NCI-H345 (cell line): ENCODE data around the gene BIRC3.

Source experiments
- DNase-seq: peaks from one replicate; lab custom pipeline; 2025; lab: John Stamatoyannopoulos, UW

BIRC3 gene

DNA sequence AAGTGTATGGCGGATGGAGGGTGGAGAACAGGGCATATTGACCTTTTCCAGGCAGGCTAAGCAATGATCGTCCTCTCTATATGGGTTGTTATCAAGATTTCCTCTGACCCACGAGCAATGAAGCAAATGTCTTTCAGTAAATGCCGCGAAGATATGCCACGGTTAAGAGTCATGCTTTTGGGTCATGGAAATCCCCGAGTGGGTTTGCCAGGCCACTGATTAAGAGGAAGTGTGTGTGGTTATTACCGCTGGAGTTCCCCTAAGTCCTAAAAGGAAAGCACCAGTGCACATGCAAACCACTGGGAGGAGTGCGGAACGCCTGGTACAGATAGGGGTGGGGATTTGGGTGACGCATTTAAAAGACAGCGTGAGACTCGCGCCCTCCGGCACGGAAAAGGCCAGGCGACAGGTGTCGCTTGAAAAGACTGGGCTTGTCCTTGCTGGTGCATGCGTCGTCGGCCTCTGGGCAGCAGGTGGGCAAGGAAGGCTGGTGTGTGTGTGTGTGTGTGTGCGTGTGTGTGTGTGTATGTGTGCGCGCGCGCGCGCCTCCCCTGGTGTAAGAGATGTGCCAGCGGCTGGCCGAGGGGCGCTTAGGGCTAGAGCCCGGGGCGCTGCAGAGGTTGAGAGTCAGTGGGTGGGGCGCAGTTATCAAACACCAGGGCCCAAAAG lies at the start of gene BIRC3:
Gene BIRC3, plus strand, starts transcription at position 386 of the 669 bp plus-strand sequence. CDS start 7,026 bp downstream, outside the sequence.
- peak; percentile 92 for DNase-seq

DNA sequence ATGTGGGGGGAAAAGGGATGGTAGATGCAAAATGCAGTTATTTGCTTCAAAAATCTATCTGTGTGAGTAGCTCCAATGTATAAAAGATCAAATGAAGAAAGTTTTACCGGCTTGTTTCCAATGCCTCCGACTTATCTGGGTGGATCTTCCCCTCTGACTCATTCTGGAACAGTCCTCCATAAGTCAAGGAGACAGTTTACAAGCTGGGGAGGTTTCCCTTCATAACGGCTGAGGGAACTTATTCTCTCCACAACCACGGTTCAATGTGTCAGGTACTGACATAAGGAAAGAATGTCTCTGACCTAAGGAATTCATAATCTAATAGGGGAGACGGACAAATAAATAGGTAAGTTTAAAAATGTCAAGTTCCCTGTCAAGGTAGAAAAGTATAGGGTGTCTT lies 49.7 kb upstream of the BIRC3 start:
- DNase-seq, result no peak

DNA sequence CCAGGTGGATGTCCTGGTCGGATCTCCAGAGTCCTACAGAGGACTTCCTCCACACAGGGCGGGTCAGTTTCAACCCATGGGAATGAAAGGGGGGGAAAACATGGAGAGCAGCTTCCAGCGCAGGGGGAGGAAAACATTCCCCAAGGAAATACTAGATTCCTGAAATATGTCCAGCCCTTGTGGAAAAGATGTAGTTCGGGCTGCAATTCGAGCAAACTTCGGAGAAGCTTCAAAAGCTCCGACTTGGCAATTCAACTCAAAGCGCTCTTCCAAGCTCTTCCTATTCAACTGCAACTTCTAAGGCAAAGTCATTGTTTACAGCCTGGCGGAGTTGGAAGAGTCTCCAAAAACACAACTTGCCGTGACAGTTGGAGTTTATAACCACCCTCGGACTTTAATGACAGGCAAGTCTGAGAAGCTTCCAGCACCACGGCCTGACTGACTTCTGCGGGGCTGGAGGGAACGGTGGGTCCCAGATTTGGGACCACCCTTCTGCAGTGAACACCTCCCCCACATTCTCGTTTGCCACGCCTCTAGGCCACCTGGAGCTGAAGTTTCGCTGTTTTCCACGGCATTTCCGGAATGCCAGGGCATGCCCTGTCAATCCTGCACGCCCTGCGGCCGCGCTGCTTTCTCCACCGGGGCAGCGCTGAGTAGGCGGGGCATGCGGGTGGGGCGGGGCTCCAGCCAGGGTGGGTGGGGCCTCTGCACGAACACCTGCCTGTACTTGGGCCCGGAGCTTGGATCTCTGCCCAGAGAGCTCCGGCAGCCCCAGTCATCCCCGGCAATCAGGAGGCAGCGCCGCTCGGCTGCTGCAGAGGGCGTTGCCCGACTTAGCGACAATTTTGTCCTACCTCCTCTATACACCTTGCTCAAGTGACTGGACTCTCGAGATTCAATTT lies 49.0 kb upstream of the BIRC3 start:
- DNase-seq, result peak; percentile 92

DNA sequence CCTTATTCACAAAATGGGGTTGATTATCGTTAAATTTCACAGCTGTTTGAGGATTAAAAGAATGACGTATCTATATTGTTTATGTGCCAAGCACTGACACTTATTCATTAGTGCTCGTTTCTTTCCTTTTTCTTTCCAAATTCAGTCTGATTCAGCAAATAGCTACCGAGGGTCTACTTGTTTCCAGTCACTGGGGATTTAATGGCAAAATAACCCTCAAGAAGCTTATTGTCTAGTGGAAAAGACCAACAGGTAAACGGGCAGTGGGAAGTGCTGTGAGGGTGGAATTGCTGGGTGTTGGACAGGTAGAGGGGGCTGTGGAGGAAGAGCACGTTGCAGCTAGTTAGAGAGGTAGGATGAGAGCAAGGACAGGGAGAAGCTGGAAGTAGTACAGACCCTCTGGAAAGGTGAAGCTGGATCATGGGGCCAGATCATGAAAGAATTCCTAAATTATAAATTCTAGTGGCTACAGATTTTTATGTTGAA lies 48.3 kb upstream of the BIRC3 start:
- DNase-seq, result peak; percentile 29

DNA sequence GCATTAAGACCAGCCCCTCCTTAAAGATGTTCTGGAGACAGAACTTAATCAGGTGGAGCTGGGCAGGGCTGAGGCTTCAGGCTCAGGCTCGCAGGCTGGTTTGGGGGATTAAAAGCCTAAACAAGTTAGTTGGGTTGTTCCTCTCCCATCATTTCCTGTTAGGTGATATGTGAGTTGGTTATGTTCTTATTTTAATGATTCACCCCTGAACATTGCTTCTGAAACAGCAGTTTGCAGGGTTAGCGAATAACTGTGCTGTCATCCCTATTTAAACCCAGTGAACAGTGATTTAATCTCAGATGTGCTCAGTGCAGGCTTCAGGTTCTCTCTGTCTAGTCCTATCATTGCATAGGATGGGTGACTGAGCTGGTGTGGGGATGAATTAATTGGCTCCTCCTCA lies 47.4 kb upstream of the BIRC3 start:
- no peak for DNase-seq

DNA sequence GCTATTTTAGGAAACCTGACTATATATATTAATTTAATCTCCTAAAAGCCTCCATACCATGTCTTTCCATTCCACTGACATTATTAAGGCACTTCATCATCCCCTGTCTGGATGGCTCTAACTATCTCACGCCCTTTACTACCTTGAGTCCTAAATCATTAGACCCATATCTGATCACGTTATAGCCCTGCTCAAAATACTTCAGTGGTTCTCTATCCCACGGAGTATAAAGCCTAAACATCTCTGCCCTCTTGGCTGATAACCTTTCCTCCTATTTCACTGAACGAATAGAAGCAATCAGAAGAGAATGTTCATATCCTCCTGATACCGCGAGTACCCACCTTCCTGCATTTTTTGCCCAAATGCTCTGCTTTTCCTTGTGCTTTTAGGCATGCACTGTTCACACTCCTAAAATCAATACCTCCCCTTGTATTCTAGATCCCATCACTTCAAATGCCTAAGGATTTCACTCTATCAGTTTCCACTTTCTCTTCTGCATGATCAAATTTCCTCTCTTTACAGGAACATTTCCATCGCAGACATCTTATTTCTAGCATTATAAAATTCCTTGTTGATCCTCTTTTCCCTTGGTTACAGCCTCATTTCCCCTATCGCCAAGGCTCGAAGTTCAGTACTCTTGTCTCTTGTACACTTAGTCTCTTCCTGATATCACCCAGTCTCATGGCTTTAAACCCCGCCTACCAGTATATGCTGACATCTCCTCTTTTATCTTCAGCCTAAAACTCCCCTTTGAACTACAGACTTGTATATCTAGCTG lies 45.0 kb upstream of the BIRC3 start:
- no peak for DNase-seq

DNA sequence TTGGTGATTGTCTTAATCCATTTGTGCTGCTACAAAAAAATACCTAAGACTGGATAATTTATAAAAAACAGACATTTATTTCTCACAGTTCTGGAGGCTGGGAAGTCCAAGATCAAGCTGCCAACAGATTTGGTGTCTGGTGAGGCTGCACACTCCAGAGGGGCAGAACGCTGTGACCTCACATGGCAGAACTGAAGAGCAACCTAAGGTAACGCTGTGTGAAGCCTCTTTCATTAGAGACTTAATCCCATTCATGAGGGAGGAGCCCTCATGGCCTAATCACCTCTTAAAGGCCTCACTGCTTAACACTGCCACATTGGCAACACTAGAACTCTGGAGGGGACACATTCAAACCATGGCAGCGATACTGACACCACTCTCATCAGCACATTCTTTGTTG lies 42.7 kb upstream of the BIRC3 start:
- no peak for DNase-seq

DNA sequence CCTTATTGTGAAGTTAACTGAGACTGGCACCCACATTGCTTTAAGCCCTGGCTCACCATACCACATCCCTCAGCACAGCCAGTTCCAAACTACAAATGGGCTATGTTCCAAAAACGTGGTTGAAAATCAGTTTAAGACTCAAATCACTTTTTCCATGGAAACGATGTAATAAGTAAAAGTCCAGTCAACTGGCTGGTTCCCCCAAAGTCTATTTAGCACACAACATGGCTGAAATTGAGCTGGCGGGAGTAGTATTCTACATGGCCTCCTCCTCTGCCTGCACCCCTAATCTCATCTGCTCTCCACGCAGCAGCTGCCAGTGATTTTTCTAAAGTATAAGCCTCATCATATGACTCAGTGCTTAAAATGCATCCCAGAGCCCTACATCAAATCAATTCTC lies 40.9 kb upstream of the BIRC3 start:
- no peak for DNase-seq

DNA sequence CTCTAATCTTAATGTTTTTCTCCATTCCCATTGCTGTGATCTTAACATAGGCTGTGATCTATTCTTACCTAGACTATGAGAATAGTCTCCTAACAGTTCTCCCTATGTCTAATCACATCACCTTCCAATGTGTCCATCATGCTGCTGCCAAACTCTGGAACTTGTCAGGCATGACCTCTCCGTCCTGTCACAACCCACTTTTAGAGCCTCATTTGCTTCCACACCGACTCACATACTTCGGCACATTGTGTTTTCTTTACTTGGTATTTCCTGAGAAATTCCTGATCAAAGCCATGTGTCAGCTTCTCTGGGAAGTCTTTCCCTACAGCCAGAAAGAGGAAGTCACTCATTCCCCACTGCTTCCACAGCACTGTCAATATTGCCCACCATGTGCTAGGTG lies 40.5 kb upstream of the BIRC3 start:
- no peak for DNase-seq

DNA sequence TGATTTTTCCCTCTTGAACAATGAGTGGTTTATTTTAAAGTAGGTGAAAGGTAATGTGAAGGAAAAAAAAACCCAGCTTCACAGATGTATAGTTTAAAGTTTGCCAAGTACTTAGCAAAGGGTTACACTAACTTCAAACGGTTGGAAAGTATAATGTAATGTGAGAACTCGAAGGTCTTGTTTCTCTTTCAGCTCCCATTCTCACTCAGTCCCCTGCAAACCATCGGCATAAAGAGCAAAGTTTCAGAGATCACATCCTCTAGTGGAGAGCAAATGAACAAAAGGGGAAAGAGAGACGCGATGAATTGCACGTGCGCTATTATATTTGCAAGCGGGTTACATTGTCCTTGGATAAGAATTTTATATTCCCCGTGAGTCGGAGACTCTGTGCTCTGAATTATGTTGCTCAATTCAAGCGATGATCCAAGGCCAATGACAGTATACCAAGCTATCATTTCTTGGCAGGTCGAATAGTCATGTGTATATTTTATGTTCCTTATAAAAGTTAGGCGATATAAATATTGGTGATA lies 37.6 kb upstream of the BIRC3 start:
- DNase-seq, result no peak

DNA sequence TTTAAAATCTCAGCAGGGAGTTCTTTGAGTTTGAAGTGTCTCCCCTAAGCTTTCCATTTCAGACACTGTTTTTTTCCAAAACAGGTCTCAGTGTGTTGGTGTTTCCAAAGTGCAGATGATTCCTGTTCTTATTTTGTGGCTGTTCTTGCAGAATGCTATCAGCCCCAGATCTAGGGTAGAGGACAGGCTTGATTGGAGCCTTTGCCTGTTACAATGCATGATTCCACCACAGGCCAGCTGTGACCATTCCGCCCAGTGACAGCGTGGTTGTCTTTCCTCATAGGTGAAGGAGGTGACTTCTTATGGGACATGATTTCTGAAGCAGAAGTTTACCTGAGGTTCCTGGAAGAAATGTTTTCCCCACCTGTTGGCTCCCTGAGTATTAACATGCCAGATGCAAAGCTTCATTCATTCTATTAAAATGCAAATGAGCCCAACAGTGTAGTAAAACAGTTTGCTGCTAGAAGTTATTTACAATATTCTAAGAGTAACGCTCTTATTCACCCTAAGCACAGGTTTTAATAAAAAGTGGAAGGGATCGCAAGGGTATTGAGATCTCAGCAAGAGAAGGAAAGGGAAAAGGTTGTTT lies 36.9 kb upstream of the BIRC3 start:
- no peak for DNase-seq

DNA sequence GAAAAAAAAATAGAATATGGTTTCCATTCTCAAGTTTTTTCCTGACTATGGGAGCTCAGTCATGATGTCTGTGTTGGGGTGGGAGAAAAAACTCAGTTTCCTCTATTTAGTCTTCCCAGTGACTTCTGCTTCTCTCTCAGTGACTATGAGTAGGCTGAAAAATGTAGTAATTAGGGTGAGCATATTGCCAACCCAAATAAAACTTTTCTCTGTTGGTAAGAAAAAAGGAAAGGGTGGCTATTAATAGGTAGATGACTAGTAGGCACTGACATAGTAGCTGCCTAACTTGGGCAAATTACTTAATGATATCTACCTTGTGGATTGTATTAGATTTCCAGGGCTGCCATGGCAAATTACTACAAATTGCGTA lies 34.2 kb upstream of the BIRC3 start:
- DNase-seq, result no peak

DNA sequence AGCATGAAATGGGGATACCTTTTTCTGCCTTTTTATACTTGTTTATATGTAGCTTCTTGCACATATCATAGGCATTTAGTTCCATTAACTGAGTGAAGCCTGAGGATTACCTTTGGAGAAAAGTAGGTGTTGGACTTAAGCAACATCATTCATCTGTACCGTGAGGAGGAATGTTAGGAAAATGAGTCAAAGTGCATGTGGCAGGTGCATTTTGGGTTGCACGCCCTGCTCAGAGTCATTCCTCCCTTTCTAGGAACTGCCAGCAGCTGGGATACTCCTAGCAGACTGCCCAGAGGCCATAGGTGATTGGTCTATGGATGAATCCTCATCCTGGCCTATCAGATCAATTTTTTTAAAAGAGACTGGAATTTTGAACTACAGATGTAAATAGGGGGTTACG lies 33.3 kb upstream of the BIRC3 start:
- no peak for DNase-seq

DNA sequence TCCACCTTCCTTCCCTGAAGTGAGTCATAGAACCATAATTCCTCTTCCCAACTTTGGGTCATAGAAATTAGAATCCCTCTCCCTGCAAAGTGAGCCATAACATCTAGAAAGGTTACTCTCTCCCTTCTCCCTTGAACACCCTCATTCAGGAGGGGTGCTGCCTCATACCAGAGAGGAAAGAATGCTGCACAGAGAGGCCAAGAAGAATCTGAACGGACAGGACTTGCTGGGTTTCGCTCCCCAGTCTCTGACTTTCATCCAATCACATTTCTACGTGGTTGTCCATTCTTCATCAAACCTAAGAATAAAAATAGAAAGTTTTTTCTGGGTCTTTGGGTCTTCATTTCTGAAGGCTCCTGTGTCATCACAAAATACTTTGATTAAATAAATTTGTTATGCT lies 31.0 kb upstream of the BIRC3 start:
- no peak for DNase-seq

DNA sequence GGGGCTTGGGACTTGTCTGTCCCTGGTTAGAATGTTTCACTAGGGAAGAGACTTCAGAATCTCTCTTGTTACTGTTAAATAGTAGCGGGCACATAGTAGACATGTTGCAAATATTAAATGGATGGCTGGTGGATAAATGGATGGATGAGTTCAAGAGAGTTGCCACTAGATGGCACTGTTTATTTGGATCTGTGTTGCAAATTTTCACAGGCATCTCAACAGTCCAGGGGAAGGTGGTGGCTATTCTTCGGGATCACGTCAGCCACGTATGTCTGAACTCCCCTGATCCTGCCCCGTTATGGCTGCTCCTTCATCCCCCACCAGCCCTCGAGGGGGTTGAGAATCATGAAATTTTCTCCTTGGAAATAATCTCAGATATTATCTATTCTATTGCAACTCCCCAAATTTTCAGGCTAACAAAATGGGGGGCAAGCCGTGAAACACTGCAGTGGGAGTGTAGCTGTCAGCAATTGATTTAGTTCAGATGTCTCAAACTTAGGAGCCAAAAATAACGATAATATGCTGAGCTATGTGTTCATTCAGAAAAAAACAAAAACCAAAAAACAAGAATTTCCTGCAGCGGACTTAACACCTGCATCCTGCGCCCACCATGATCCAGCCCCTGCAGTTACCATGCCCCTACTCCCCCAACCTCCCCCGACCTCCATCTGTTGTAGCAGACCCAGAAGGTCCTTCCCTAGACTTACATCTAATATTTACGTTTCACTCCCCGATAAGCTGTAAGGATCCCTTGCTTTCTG lies 29.1 kb upstream of the BIRC3 start:
- DNase-seq, result peak; percentile 84

DNA sequence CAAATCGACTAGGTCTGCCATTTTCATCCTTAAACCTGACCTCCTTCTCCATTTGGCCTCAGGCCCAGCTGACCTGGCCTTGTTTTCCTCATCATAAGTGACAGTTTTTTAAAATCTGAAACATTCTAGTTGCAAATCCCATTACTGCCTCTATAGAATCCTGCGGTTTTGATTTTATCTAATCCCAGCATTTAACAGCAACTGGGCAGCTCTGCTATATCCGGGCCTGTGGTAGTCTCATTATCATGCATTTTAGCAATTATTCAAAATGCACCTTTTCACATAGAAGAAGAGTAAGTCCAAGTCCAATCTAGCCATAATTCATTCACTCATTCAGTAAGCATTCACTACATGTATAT lies 28.6 kb upstream of the BIRC3 start:
- no peak for DNase-seq

DNA sequence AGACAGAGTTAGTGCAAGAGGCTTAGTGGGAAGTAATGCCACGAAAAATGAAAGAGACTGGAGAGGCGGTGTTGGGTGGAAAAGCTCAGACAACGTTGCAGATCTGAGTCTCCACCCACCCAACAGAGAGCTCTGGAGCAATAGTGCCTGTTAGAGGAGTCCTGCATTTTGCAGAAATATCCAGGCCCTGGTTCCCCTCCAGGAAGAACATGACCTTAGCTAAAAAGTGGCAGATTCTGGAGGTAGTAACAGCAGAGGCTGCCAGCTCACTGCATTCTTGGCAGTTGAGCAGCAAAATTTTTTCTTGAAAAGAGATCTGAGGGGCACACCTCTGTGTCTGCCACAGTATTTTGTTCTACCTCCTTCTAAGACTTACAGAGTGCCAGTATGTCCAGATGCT lies 27.7 kb upstream of the BIRC3 start:
- no peak for DNase-seq

DNA sequence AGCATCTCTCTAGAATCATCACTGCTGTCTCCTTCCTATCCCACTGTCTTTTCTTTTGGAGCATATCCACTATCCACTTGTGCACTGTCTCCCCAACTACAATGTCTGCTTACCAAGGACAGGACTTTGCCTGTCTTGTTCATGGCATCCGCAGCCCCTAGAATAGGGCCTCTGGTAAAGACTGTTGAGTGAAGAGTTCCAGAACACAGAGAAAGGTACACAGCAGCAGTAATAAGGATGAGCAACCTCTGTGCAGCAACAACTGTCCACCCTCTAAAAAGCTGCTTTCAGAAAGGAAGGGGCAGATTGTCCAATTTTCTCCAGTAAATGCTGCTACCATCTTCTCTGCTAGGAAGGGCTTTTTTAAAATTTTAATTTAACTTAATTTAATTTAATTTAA lies 25.5 kb upstream of the BIRC3 start:
- no peak for DNase-seq

DNA sequence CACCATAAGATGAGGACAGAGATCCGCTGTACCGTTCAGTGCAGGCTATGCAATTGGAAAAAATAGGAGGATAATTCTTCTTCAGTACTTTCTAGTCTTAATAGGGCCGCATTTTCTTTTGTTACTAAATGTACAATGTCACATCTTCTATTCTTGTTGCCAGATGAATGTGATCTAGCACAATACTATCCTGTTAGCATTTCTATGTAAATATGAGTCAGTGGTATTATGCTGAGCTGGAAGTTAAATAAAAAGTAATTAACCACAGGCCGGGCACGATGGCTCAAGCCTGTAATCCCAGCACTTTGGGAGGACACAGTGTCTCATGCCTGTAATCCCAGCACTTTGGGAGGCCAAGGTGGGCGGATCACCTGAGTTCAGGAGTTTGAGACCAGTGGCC lies 24.4 kb upstream of the BIRC3 start:
- DNase-seq, result no peak

DNA sequence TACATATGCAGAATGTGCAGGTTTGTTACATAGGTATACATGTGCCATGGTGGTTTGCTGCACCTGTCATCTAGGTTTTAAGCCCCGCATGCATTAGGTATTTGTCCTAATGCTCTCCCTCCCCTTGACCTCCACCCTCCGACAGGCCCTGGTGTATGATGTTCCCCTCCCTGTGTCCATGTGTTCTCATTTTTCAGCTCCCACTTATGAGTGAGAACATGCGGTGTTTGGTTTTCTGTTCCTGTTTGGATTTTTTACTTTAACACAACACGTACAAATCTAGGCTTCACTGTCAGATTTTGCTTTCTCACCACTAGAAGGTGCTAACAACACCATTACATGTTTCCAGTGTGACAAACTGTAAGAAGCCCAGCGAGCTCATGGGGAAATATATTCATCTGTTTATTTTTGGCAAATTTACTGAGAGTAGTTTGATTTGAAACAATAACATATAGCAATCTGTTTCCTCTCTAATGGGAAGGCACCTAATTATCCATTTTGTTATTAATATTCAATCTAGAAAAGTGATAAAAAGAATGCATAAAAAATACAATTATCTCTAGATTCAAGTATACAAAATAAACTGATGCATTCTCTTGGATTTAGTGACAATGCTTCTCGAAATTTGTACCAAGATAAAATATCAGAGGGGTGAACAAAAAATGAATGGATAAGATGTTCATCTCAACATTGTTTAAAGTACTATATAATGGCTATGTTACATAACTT lies 23.2 kb upstream of the BIRC3 start:
- DNase-seq, result peak; percentile 25

DNA sequence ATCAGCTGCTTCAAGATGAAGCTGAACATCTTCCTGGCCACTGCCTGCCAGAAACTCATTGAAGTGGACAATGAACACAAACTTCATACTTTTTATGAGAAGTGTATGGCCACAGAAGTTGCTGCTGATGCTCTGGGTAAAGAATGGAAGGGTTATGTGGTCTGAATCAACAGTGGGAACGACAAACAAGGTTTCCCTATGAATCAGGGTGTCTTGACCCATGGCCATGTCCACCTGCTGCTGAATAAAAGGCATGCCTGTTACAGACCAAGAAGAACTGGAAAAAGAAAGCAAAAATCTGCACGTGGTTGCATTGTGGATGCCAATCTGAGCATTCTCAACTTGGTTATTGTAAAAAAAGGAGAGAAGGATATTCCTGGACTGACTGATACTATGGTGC lies 22.2 kb upstream of the BIRC3 start:
- no peak for DNase-seq
